Stimulated activated naive CD8-positive, alpha-beta T cell treated with anti-CD3 and anti-CD28 coated beads, Interleukin-15, Interleukin-2, amounts not matched to agents 100 ng/mL and 50 ng/mL, for 24 hours (primary cell): ENCODE data around the gene SYMPK.

Experiments used
- H3K27ac Mint-ChIP-seq: one replicate; pipeline ENCODE4 v1.8.0; 2021; ENCODE audit warnings: mild to moderate bottlenecking, mixed read lengths
- H3K27me3 Mint-ChIP-seq: one replicate; pipeline ENCODE4 v1.8.0; 2021; ENCODE audit warnings: mixed read lengths
- H3K36me3 Mint-ChIP-seq: one replicate; pipeline ENCODE4 v1.8.0; 2021; ENCODE audit warnings: low read depth, mixed read lengths
- H3K4me1 Mint-ChIP-seq: one replicate; pipeline ENCODE4 v1.8.0; 2021; ENCODE audit warnings: low read depth, mixed read lengths
- H3K4me3 Mint-ChIP-seq: one replicate; pipeline ENCODE4 v1.8.0; 2021; ENCODE audit warnings: mild to moderate bottlenecking, mixed read lengths
- H3K9me3 Mint-ChIP-seq: one replicate; pipeline ENCODE4 v1.8.0; 2021; ENCODE audit warnings: mixed read lengths

The SYMPK gene

DNA sequence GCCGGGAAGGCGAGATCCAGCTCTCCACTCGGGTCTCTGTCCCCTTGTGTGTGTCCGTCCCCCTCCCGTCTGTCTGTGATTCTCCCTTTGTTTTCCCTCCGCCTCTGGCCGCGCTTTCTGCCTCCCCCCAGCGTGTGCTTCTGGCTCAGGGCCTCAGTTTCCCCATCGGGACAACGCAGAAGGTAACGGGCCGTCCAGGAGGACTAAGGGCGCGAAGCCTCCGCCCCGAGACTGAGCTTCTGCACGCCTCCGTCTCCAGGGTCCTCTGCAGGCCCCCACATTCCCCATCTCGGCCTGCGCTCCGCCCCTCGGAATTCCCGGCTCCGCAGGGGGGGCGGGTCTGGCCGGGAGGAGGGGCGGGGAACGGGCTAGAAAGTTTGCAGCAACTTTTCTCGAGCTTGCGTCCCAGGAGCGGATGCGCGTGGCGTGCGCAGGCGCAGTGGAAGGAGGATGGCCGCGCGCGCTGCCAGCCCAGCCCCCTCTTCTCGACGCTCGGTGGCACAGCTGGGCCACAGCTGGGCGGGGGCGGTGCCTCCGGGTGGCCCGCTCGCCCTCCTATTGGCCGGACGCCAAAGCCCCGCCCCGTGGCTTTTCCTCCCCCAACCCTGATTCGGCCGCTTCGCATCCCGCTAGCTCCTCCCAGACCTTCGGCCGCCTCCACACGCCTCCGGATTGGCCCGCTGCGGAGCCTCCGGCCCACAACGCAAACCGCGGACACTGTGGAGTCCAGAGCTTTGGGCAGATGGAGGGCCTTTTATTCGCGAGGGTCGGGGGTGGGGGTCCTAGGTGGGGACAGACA is 93.8 kb downstream of the SYMPK start, which contains the start of gene SIX5:
Gene SIX5, minus strand, starts transcription at position 269 of the 799 bp plus-strand sequence. CDS start 408 bp downstream, outside the sequence.
- no peaks in the 10 kb centered on the region for H3K36me3 Mint-ChIP-seq
- H3K9me3 Mint-ChIP-seq: no peaks in the 10 kb centered on the region
- peaks cover 12% of the 10 kb centered on the region for H3K27me3 Mint-ChIP-seq
- peaks cover 15% of the 10 kb centered on the region for H3K4me1 Mint-ChIP-seq
- peak within 1 kb of the TSS; percentile 80 for H3K4me3 Mint-ChIP-seq
- H3K27ac Mint-ChIP-seq: peak within 1 kb of the TSS; percentile 65

- peak overlapping the region; percentile 80 for H3K4me3 Mint-ChIP-seq
- peaks cover 12% of the 10 kb centered on the region for H3K27me3 Mint-ChIP-seq
- H3K9me3 Mint-ChIP-seq: no peaks in the 10 kb centered on the region
- no peaks in the 10 kb centered on the region for H3K36me3 Mint-ChIP-seq
- peaks cover 15% of the 10 kb centered on the region for H3K4me1 Mint-ChIP-seq
- H3K27ac Mint-ChIP-seq: peak overlapping the region; percentile 45
These were observed 94.3 kb downstream of the SYMPK start for GRCh38 chr19:45768655-45768983.

DNA sequence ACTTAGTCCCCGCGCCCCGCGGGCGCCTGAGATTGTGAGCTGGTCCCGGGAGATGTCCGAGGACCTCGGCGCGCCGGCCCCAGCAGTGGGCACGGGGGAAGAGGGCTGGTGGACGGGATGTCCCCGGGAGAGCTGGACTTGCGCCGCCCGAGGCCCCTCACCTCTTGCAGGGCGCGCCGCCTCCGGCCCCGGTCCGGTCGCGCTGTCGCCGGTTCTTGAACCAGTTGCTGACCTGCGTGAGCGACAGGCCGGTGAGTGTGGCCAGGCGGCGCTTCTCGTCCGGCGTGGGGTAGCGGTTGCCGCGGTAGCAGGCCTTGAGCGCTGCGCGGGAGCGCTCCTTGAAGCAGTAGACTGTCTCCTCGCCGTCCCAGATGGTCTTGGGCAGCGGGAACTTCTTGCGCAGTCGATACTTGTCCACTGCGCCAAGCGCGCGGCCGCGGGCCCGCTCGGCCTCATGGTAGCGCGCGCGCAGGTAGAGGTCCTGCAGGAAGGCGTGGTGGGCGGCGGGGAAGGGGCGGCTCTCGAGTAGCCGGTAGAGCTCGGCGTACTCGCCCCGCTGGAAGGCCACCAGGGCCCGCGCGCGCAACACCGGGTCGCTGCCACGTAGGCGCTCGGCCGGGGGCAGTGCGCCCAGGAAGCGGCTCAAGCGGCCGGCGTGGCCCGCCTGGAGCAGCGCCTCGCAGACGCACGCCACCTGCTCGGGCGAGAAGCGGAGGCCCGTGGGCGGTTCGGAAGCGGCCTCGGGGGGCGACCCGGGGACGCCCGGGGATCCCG is 94.9 kb downstream of the SYMPK start:
- Mint-ChIP-seq H3K36me3 (no peaks in the 10 kb centered on the region), H3K27me3 (peaks cover 12% of the 10 kb centered on the region), H3K9me3 (no peaks in the 10 kb centered on the region), H3K27ac (no peak overlapping the region), H3K4me3 (peak overlapping the region; percentile 54), H3K4me1 (peaks cover 15% of the 10 kb centered on the region)

DNA sequence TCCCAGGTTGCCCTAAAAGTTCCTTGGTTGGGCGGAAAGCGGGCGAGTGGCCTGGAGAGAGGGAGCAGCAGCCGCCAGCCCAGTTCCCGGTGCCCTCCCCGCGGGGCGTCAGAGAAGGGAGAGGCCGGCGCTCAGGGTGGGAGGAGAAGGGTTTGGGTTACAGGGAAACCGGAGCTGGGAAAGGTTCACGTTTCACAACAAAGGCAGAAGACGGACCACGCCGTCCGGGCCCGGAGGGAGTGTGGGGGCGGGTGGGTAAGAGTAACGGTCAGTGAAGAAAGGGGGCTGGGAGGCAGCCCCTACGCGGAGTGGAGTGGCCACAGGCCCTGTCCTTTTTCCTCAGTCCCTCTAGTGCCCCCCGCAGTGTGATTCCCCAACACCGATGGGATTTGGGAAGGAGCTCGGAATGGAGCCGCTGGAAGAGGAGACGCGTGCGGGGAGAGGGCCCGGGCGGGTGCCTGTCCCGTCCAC is 95.5 kb downstream of the SYMPK start:
- H3K27me3 Mint-ChIP-seq: peaks cover 12% of the 10 kb centered on the region
- no peaks in the 10 kb centered on the region for H3K36me3 Mint-ChIP-seq
- H3K9me3 Mint-ChIP-seq: no peaks in the 10 kb centered on the region
- H3K4me1 Mint-ChIP-seq: peaks cover 15% of the 10 kb centered on the region
- H3K27ac Mint-ChIP-seq: no peak overlapping the region
- peak overlapping the region; percentile 26 for H3K4me3 Mint-ChIP-seq

- Mint-ChIP-seq H3K4me1 (peaks cover 15% of the 10 kb centered on the region), H3K27me3 (peaks cover 7% of the 10 kb centered on the region), H3K9me3 (no peaks in the 10 kb centered on the region), H3K27ac (no peak overlapping the region), H3K36me3 (no peaks in the 10 kb centered on the region), H3K4me3 (peak overlapping the region; percentile 26)
These were observed 96.0 kb downstream of the SYMPK start for GRCh38 chr19:45766869-45767346.

DNA sequence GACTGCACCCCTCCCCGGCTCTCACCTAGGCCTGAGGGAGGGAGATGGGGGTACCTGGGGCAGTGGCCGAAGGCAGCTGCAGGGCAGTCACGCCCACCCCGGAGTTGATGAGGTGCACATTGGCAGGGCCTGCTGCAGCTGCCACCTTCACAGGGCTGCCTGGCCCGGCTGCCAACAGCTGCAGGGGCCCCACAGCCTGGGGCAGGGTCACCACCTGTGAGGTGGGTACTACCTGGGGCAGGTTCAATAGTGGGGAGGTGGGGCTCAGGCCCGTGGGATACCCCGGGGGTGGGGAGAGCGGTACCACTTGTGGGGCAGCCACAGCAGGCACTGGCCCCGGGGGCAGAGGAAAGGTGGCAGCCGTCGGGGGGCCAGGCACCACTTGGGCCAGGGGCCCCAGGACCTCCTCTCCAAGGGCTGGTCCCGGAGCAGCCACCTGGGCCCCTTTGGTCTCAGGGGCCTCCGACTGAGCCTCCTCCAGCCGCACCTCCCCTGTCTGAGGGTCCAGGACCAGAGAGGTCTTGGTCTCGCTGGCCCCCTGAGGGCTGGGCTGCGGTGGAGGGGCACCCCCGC is 96.6 kb downstream of the SYMPK start:
- Mint-ChIP-seq H3K4me3 (no peak overlapping the region), H3K9me3 (no peaks in the 10 kb centered on the region)

GRCh38 chr19:45765702-45766295 is 97.1 kb downstream of the SYMPK start:
- H3K4me3 Mint-ChIP-seq: no peak overlapping the region

More for the DNA sequence above, 96.6 kb downstream of the SYMPK start:
- Mint-ChIP-seq H3K36me3 (no peaks in the 10 kb centered on the region), H3K27me3 (peaks cover 7% of the 10 kb centered on the region), H3K27ac (no peak overlapping the region), H3K4me1 (peaks cover 15% of the 10 kb centered on the region)

More at GRCh38 chr19:45765702-45766295, 97.1 kb downstream of the SYMPK start:
- peaks cover 15% of the 10 kb centered on the region for H3K4me1 Mint-ChIP-seq
- H3K9me3 Mint-ChIP-seq: no peaks in the 10 kb centered on the region
- H3K36me3 Mint-ChIP-seq: no peaks in the 10 kb centered on the region
- peaks cover 7% of the 10 kb centered on the region for H3K27me3 Mint-ChIP-seq
- no peak overlapping the region for H3K27ac Mint-ChIP-seq
